Measurements from ENCODE around the gene CKS2. TPM values are rescaled to one million over a fixed set of nuclear protein-coding genes. Genes with fewer than 3 reads are reported as not detected.

CKS2 gene
- polyA plus RNA-seq, 1 donor (not counting 4 experiments of a cell fraction or from before 2014, with no cell fraction given), result 291 TPM

- FAIRE-seq (no peak), DNase-seq (ENCODE audit: low read depth, low spot score) (no peak)
- no peaks in the 10 kb centered on the region for H3K79me2 ChIP-seq (ENCODE audit: control insufficient read depth, insufficient read depth, low read length)
- no peak overlapping the region for H3K4me3 ChIP-seq (ENCODE audit: control insufficient read depth in 2 of 3, extremely low read depth in 1 of 3, insufficient read depth in 2 of 3, low read depth in 1 of 3, low read length in 3 of 3)
- no peaks in the 10 kb centered on the region for H4K20me1 ChIP-seq (ENCODE audit: control insufficient read depth, extremely low read depth, insufficient read depth, low read length)
- H3K36me3 ChIP-seq (ENCODE audit: control insufficient read depth in 2 of 2, extremely low read depth in 1 of 2, insufficient read depth in 2 of 2, low read length in 2 of 2), result peaks cover 9 to 16% of the 10 kb centered on the region in 2 experiments
- H3K4me2 ChIP-seq (ENCODE audit: control insufficient read depth, extremely low read depth, insufficient read depth, low read depth, low read length), result no peak overlapping the region
- H3K9me3 ChIP-seq (ENCODE audit: control insufficient read depth, low read depth, low read length), result no peaks in the 10 kb centered on the region
- H3K27ac ChIP-seq (ENCODE audit: control insufficient read depth, insufficient read depth, low read length), result no peak overlapping the region
- TF ChIP-seq EZH2 (IDR thresholded peaks at IDR 0.05; ENCODE audit: low read length) (no peak), CTCF (optimal IDR thresholded peaks at IDR 0.05 in 1 of 3, IDR thresholded peaks at IDR 0.05 in 1 of 3, conservative IDR thresholded peaks at IDR 0.05 in 1 of 3; ENCODE audit: extremely low read depth in 1 of 3, insufficient read depth in 2 of 3, low read length in 3 of 3) (no peak)
- H3K4me1 ChIP-seq (ENCODE audit: control insufficient read depth, extremely low read depth, insufficient read depth, low read length), result no peaks in the 10 kb centered on the region
- H3K27me3 ChIP-seq (ENCODE audit: control insufficient read depth, extremely low read depth, insufficient read depth, low read length), result no peaks in the 10 kb centered on the region
- no peaks in the 10 kb centered on the region for H3K9me1 ChIP-seq (ENCODE audit: control insufficient read depth, extremely low read depth, insufficient read depth, low read length)
- dilution Hi-C loops (cut with MboI; ENCODE audit: extremely low pct_ligation_motif_present, low sequenced_read_pairs), result no loop called here
- no peak overlapping the region for H3K9ac ChIP-seq (ENCODE audit: control insufficient read depth, extremely low read depth, insufficient read depth, low read length)
- no peak overlapping the region for H2AFZ ChIP-seq (ENCODE audit: control insufficient read depth, low read length)
These were observed 54.5 kb downstream of the CKS2 start for GRCh38 chr9:89365532-89365912.

Small RNAs within 50 kb of the gene (small RNA-seq; reads per million reads assigned to genes)
- 0 reads per million in 3 experiments for gene MIR3153 (ENCODE audit: insufficient read length in 3 of 3, low read depth in 3 of 3, low replicate concordance in 1 of 3)

Other genes with a start within 250 kb of the CKS2 start
- 0.01 to 0.04 TPM (median 0.03 TPM) in 3 replicates for gene SHC3, start 132.4 kb upstream of the CKS2 start, polyA plus RNA-seq
- gene SECISBP2, start 7.3 kb downstream of the CKS2 start, polyA plus RNA-seq, result 18.3 to 24.3 TPM (median 20.1 TPM) in 3 replicates
- gene SEMA4D, start 186.9 kb downstream of the CKS2 start, polyA plus RNA-seq, result 0.19 to 0.87 TPM (median 0.43 TPM) in 3 replicates